ENCODE data around the gene ADGRA3.

Gene ADGRA3

DNA sequence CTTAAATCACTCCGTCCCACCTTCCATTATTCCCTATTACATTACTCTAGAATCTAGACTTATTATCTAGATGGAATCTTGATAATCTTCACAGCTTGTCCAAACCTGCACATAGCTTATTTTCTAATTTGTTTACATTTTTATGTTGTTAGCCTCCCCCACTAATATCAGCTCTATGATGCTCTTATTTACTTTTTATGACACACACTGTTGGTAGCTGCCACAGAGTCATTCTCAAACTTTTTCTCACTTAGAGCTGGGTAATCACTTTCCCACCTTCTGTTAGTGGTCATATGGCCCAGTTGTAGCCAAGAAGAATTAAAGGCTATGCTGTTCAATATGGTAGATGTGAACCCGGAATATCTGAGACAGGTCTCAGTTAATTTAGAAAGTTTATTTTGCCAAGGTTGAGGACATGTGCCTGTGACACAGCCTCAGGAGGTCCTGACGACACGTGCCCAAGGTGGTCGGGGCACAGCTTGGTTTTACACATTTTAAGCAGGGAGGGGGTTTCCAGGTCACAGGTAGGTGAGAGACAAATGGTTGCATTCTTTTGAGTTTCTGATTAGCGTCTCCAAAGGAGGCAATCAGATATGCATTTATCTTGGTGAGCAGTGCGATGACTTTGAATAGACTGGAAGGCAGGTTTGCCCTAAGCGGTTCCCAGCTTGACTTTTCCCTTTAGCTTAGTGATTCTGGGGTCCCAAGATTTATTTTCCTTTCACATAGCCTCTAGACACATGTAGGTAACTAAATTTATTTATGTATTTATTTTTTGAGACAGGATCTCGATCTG, 7.0 kb upstream of the ADGRA3 start:
- H3K4me3 ChIP-seq (ENCODE audit: low read depth, low read length), result no peak overlapping the region
- no peak for DNase-seq (ENCODE audit: low read depth)
- TF ChIP-seq CTCF (IDR thresholded peaks at IDR 0.05; ENCODE audit: insufficient read depth, low read depth, low read length, missing control alignments), result no peak

DNA sequence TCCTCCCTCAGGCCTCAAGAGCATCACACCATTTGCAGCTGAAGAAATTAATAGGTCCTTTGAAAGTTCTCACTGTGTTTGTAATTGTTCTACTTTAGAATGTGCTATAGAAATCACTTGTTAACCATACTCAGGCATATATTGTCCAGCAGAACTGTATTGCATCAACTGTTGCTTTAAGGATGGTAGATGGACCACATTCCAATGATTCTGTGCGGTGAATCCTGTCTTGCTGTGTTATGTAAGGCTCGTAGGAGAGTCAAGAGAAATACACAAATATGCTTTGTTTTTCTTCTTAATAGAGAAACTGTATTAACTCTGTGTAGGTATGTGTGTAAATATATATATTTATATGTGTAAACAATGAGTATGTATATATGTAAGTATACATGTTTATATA, 6.3 kb upstream of the ADGRA3 start:
- no peak for DNase-seq (ENCODE audit: low read depth)
- no peak for TF ChIP-seq CTCF (IDR thresholded peaks at IDR 0.05; ENCODE audit: insufficient read depth, low read depth, low read length, missing control alignments)
- H3K4me3 ChIP-seq (ENCODE audit: low read depth, low read length), result no peak overlapping the region

DNA sequence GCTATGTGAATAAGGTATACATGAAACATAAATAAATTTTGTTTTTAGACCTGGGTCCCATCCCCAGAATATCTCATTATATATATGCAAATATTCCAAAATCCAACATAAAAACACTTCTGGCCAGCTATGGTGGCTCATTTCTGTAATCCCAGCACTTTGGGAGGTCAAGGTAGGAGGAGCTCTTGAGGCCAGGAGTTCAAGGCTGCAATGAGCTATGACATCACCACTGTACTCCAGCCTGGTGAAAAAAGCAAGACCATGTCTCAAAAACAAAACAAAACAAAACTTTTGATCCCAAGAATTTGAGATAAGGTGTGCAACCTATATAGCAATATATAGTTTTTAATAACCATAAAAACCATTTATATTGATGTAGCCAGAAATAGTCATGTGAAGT, 5.4 kb upstream of the ADGRA3 start:
- TF ChIP-seq CTCF (IDR thresholded peaks at IDR 0.05; ENCODE audit: insufficient read depth, low read depth, low read length, missing control alignments), result no peak
- H3K4me3 ChIP-seq (ENCODE audit: low read depth, low read length), result no peak overlapping the region
- DNase-seq (ENCODE audit: low read depth), result no peak

GRCh38 chr4:22515145-22515887, 550 bp downstream of the ADGRA3 start:
- H3K4me3 ChIP-seq (ENCODE audit: low read depth, low read length), result peak overlapping the region; percentile 56
- no peak for TF ChIP-seq CTCF (IDR thresholded peaks at IDR 0.05; ENCODE audit: insufficient read depth, low read depth, low read length, missing control alignments)
- DNase-seq (ENCODE audit: low read depth), result peak; percentile 52

- peak overlapping the region; percentile 56 for H3K4me3 ChIP-seq (ENCODE audit: low read depth, low read length)
- no peak for TF ChIP-seq CTCF (IDR thresholded peaks at IDR 0.05; ENCODE audit: insufficient read depth, low read depth, low read length, missing control alignments)
- DNase-seq (ENCODE audit: low read depth), result no peak
Observed at GRCh38 chr4:22514481-22514880, 1.4 kb downstream of the ADGRA3 start.

- no peak for DNase-seq (ENCODE audit: low read depth)
- TF ChIP-seq CTCF (IDR thresholded peaks at IDR 0.05; ENCODE audit: insufficient read depth, low read depth, low read length, missing control alignments), result no peak
- H3K4me3 ChIP-seq (ENCODE audit: low read depth, low read length), result peak overlapping the region; percentile 56
Observed at GRCh38 chr4:22514001-22514400, 1.9 kb downstream of the ADGRA3 start.
